Neural cell (in vitro differentiated cells): ENCODE results near the gene MAP6. TPM values are rescaled to one million over a fixed set of nuclear protein-coding genes. Genes with fewer than 3 reads are reported as not detected.

Source experiments
- H2AFZ ChIP-seq: fragments of 200-600, 300-800 bp; sonication (generic), shearing (Covaris generic); 2 replicates; pipeline ENCODE4 v1.6.0; 2014; ENCODE audit warnings: low read depth, mild to moderate bottlenecking, antibody characterized with exemption, low read length, moderate library complexity
- H3F3A ChIP-seq: fragments of 200-600 bp; shearing (Covaris generic); 2 replicates; pipeline ENCODE4 v1.6.1; 2016; ENCODE audit warnings: mild to moderate bottlenecking, moderate library complexity, mixed read lengths, antibody characterized with exemption, low read length; ENCODE audit not compliant: insufficient read depth, poor library complexity, severe bottlenecking
- H3K27ac ChIP-seq: fragments of 200-600, 300-800 bp; sonication (generic), shearing (Covaris generic); 2 replicates; pipeline ENCODE4 v1.5.1; 2014; ENCODE audit warnings: mild to moderate bottlenecking, low read length, moderate library complexity
- H3K27me3 ChIP-seq: fragments of 300-800, 200-600 bp; sonication (generic), shearing (Covaris generic); 2 replicates; pipeline ENCODE4 v1.6.0; 2014; ENCODE audit warnings: mild to moderate bottlenecking, low read depth, low read length, moderate library complexity; ENCODE audit not compliant: insufficient read depth
- H3K36me3 ChIP-seq: fragments of 300-800, 200-600 bp; sonication (generic), shearing (Covaris generic); 2 replicates; pipeline ENCODE4 v1.5.1; 2014; ENCODE audit warnings: mild to moderate bottlenecking, antibody characterized with exemption, low read length, moderate library complexity; ENCODE audit not compliant: insufficient read depth
- H3K4me2 ChIP-seq: fragments of 300-800, 200-600 bp; sonication (generic), shearing (Covaris generic); 2 replicates; pipeline ENCODE4 v1.6.0; 2014; ENCODE audit warnings: mild to moderate bottlenecking, low read length
- H3K4me3 ChIP-seq: fragments of 300-800, 200-600 bp; sonication (generic), shearing (Covaris generic); 2 replicates; pipeline ENCODE4 v1.5.1; 2014; ENCODE audit warnings: mild to moderate bottlenecking, low read length, moderate library complexity
- H3K79me2 ChIP-seq: fragments of 200-600 bp; shearing (Covaris generic); replicated peaks from 2 replicates; pipeline ENCODE4 v1.6.0; 2014; ENCODE audit warnings: mild to moderate bottlenecking, low read length, moderate library complexity; ENCODE audit not compliant: insufficient read depth
- H3K9ac ChIP-seq: fragments of 300-800, 200-600 bp; sonication (generic), shearing (Covaris generic); 2 replicates; pipeline ENCODE4 v1.6.1; 2016; ENCODE audit warnings: mild to moderate bottlenecking, low read length, mixed read lengths
- H3K9me2 ChIP-seq: fragments of 200-600 bp; shearing (Covaris generic); 2 replicates; pipeline ENCODE4 v1.6.1; 2016; ENCODE audit warnings: mild to moderate bottlenecking, low read length, mixed read lengths; ENCODE audit not compliant: insufficient read depth
- H3K9me3 ChIP-seq: fragments of 200-600, 300-800 bp; sonication (generic), shearing (Covaris generic); 2 replicates; pipeline ENCODE4 v1.6.1; 2016; ENCODE audit warnings: mild to moderate bottlenecking, mixed run types, low read length, moderate library complexity, mixed read lengths
- H4K20me1 ChIP-seq: fragments of 200-600 bp; shearing (Covaris generic); 2 replicates; pipeline ENCODE4 v1.6.1; 2016; ENCODE audit warnings: mild to moderate bottlenecking, mixed run types; ENCODE audit not compliant: insufficient read depth
- EP300 ChIP-seq: fragments of 450-650 bp; conservative IDR thresholded peaks from 2 replicates; pipeline ENCODE4 v1.6.1; 2014; ENCODE audit warnings: antibody characterized with exemption, mild to moderate bottlenecking, moderate library complexity; ENCODE audit not compliant: poor library complexity, severe bottlenecking
- EZH2 ChIP-seq: fragments of 200-600, 300-800 bp; shearing (Covaris generic), sonication (generic); IDR thresholded peaks from 2 replicates; pipeline ENCODE4 v1.6.1; 2014; ENCODE audit warnings: antibody characterized with exemption, low read length, borderline replicate concordance, mild to moderate bottlenecking; ENCODE audit not compliant: insufficient read depth, poor library complexity, severe bottlenecking
- MXI1 ChIP-seq: fragments of 450-650 bp; conservative IDR thresholded peaks from 2 replicates; pipeline ENCODE4 v1.6.1; 2014; ENCODE audit warnings: antibody characterized with exemption, mild to moderate bottlenecking; ENCODE audit not compliant: poor library complexity, severe bottlenecking
- POLR2AphosphoS5 ChIP-seq: IDR thresholded peaks from 2 replicates; pipeline ENCODE4 v1.6.1; 2012
- RAD21 ChIP-seq: fragments of 450-650 bp; conservative IDR thresholded peaks from 2 replicates; pipeline ENCODE4 v1.6.1; 2014; ENCODE audit warnings: antibody characterized with exemption, mild to moderate bottlenecking, moderate library complexity
- REST ChIP-seq: IDR thresholded peaks from 2 replicates; pipeline ENCODE4 v1.6.1; 2012; ENCODE audit warnings: borderline replicate concordance
- SMC3 ChIP-seq: fragments of 450-650 bp; conservative IDR thresholded peaks from 2 replicates; pipeline ENCODE4 v1.6.1; 2014; ENCODE audit warnings: antibody characterized with exemption, mild to moderate bottlenecking, moderate library complexity; ENCODE audit not compliant: poor library complexity
- TAF1 ChIP-seq: IDR thresholded peaks from 2 replicates; pipeline ENCODE4 v1.6.1; 2012; ENCODE audit warnings: low read depth
- polyA minus RNA-seq: library from RNA; depleted of rRNA, polyadenylated mRNA; stranded (reverse); fragments of >200 nt; gene quantifications from 2 replicates; pipeline ENCODE4 v1.2.3, GENCODE V29; 2014
- polyA plus RNA-seq: library from polyadenylated mRNA; depleted of rRNA; stranded (reverse); fragments of >200 nt; gene quantifications from 2 replicates; pipeline ENCODE4 v1.2.3, GENCODE V29; 2014
- TF ChIP-seq, protein P1 (sequence below): fragments of 450-650 bp; IDR thresholded peaks from 2 replicates; pipeline ENCODE4 v1.5.1; 2014; ENCODE audit warnings: antibody characterized with exemption, mild to moderate bottlenecking, moderate library complexity; ENCODE audit not compliant: poor library complexity, severe bottlenecking

MAP6 gene
- polyA plus RNA-seq (178 and 200 TPM in 2 replicates), polyA minus RNA-seq (238 and 260 TPM in 2 replicates)

- Histone ChIP-seq H3K9me3 (no peaks in the 10 kb centered on the region), H3K4me3 (peak within 1 kb of the TSS; percentile 95), H3K36me3 (no peaks in the 10 kb centered on the region), H4K20me1 (no peaks in the 10 kb centered on the region), H3K4me2 (peak within 1 kb of the TSS; percentile 81), H3K27me3 (no peaks in the 10 kb centered on the region), H3K79me2 (peaks cover 57% of the 10 kb centered on the region), H3K27ac (peak within 1 kb of the TSS; percentile 98), H2AFZ (peak within 1 kb of the TSS; percentile 57), H3K9me2 (no peaks in the 10 kb centered on the region), H3K9ac (peak within 1 kb of the TSS; percentile 97), H3F3A (no peaks in the 10 kb centered on the region)
- peak; percentile 62 for TF ChIP-seq TAF1
- peak; percentile 68 for TF ChIP-seq SMC3
- TF ChIP-seq, protein P1, sequence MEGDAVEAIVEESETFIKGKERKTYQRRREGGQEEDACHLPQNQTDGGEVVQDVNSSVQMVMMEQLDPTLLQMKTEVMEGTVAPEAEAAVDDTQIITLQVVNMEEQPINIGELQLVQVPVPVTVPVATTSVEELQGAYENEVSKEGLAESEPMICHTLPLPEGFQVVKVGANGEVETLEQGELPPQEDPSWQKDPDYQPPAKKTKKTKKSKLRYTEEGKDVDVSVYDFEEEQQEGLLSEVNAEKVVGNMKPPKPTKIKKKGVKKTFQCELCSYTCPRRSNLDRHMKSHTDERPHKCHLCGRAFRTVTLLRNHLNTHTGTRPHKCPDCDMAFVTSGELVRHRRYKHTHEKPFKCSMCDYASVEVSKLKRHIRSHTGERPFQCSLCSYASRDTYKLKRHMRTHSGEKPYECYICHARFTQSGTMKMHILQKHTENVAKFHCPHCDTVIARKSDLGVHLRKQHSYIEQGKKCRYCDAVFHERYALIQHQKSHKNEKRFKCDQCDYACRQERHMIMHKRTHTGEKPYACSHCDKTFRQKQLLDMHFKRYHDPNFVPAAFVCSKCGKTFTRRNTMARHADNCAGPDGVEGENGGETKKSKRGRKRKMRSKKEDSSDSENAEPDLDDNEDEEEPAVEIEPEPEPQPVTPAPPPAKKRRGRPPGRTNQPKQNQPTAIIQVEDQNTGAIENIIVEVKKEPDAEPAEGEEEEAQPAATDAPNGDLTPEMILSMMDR = peak; percentile 57
- TF ChIP-seq MXI1 = no peak
- TF ChIP-seq POLR2AphosphoS5 = peak; percentile 92
- TF ChIP-seq RAD21 = peak; percentile 72
- no peak for TF ChIP-seq EZH2
- peak; percentile 52 for TF ChIP-seq REST
- TF ChIP-seq EP300 = peak; percentile 54
Observed at GRCh38 chr11:75668451-75669297, at the start of gene MAP6. Gene MAP6, minus strand, starts transcription at chr11:75669038. Its CDS starts 669 bp downstream, at chr11:75668369.

DNA sequence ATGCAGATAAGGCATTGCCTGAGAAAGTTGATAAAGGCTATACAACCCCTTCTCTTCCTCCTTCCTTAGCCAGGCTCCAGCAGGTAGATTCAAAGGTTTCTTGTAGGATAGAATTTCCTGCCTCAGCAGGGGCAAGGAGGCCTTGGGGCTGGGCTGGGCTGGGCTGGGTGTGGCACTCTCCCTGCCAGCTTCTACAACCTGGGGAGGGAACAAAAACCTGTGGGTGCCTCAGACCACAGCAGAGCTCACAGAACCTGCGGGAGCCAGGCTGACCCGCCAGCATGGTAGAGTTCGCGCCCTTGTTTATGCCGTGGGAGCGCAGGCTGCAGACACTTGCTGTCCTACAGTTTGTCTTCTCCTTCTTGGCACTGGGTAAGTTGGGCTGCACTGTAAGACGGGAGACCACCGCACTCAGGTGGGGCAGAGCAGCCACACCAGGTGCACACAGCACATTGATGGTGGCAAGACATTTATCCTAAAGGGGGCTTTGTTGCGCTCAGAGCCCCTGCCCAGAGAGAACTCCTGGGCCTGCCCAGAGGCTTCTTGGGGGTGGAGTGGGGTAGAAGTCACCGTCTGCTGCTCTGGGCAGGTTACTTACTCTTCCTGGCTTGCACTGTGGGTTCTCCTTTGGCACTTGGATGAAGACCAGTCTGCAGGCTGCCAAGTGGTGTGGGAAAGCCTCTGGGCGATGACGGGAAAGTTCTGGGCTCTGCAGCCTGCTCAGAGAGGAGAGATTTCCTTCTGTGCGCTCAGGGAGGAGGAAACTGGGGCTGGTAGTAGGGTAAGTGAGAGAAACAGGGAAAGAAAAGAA, 49.0 kb upstream of the MAP6 start, which contains the start of gene MOGAT2:
TSS of gene MOGAT2 (plus strand) at position 231 of the 811 bp plus-strand sequence. CDS start at position 282, 51 bp downstream.
- H3K27ac ChIP-seq = no peak within 1 kb of the TSS
- no peaks in the 10 kb centered on the region for H3K36me3 ChIP-seq
- H3K79me2 ChIP-seq = no peaks in the 10 kb centered on the region
- no peak within 1 kb of the TSS for H2AFZ ChIP-seq
- no peaks in the 10 kb centered on the region for H4K20me1 ChIP-seq
- no peaks in the 10 kb centered on the region for H3K27me3 ChIP-seq
- no peak within 1 kb of the TSS for H3K9ac ChIP-seq
- H3K9me2 ChIP-seq = no peaks in the 10 kb centered on the region
- TF ChIP-seq, protein P1 = no peak
- TF ChIP-seq REST = no peak
- no peak for TF ChIP-seq EP300
- TF ChIP-seq TAF1 = no peak
- no peak for TF ChIP-seq EZH2
- no peak for TF ChIP-seq RAD21
- TF ChIP-seq MXI1 = no peak
- TF ChIP-seq SMC3 = no peak
- no peaks in the 10 kb centered on the region for H3K9me3 ChIP-seq
- H3K4me3 ChIP-seq = no peak within 1 kb of the TSS
- H3K4me2 ChIP-seq = no peak within 1 kb of the TSS
- H3F3A ChIP-seq = no peaks in the 10 kb centered on the region
